Adrenal gland (tissue), 5 donors: ENCODE data around the gene ZSWIM5.

Experiments
- CTCF ChIP-seq, 6 experiments: fragments of 450-650 bp in 4 of 6; fragments of 200-600 bp in 2 of 6; sonication (generic) in 1 of 6; IDR thresholded peaks; 1 replicate in 5 of 6; 2 replicates in 1 of 6; pipeline versions ENCODE4 v1.5.1 to v1.8.0; 2016 to 2021; ENCODE audit warnings: antibody characterized with exemption in 6 of 6, mild to moderate bottlenecking in 2 of 6, moderate library complexity in 1 of 6
- POLR2A ChIP-seq, 2 donors: fragments of 450-650 bp; IDR thresholded peaks; one replicate each; pipeline ENCODE4 v1.6.1; 2017; ENCODE audit warnings: antibody characterized with exemption in 2 of 2, mild to moderate bottlenecking in 2 of 2, moderate library complexity in 1 of 2
- donor health status: DM: no; HTN: no; CAD: no.

- TF ChIP-seq CTCF (IDR thresholded peaks at IDR 0.05), result no peak
- TF ChIP-seq POLR2A (IDR thresholded peaks at IDR 0.05), result no peak
Measured at GRCh38 chr1:45059829-45060228, 146.6 kb downstream of the ZSWIM5 start.
